HG03064 (cell line): ENCODE results near the gene CABLES2.
A peak's percentile ranks its signal among the peaks of the same experiment; 100 is the strongest.

Source experiments
- ATAC-seq: cut with Tn5 transposase; IDR thresholded peaks from one replicate; pipeline ENCODE4 v1.9.1; 2021; ENCODE audit warnings: low read depth; ENCODE audit not compliant: unreplicated experiment

The CABLES2 gene

DNA sequence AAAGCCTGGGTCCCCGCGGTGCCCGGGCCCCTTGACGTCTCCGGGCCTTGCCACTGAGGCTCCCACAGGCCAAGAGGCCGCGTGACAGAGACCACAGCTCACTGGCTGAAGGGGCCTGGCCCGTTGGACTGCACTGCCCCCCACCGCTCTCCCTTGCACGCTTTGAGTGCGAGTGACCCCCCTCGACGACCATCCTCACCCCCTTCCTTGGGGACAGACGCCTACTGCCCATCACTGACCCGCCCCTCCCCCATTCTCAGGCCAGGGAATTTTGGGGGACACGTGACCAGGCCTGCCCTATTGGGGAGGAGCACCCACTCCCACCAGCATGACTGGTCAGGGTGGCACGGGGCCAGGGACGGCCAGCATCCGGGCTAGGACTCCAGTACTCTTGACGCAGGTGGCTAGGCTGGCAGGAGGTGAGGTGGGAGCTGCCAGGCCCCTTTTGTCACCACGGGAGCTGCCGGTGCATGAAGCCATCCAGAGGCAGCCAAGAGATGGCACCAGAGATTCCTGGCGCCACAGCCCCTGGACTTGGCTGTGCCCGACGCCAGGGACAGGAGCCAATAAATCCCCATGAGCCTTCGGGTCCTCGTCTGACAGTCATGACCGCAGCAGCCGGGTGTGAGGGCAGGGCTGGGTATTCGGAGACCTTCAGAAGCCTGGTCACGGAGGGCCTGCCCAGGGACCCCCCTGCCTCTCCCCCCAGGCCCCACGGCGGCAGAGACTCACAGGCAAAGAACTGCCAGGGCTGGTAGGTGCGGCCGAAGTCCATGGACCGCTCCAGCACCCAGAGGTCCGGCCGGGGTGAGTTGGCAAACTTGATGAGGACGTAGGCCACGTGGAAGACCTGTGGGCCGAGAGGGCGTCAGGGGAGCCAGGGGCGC is 54.4 kb downstream of the CABLES2 start:
- ATAC-seq = no peak

DNA sequence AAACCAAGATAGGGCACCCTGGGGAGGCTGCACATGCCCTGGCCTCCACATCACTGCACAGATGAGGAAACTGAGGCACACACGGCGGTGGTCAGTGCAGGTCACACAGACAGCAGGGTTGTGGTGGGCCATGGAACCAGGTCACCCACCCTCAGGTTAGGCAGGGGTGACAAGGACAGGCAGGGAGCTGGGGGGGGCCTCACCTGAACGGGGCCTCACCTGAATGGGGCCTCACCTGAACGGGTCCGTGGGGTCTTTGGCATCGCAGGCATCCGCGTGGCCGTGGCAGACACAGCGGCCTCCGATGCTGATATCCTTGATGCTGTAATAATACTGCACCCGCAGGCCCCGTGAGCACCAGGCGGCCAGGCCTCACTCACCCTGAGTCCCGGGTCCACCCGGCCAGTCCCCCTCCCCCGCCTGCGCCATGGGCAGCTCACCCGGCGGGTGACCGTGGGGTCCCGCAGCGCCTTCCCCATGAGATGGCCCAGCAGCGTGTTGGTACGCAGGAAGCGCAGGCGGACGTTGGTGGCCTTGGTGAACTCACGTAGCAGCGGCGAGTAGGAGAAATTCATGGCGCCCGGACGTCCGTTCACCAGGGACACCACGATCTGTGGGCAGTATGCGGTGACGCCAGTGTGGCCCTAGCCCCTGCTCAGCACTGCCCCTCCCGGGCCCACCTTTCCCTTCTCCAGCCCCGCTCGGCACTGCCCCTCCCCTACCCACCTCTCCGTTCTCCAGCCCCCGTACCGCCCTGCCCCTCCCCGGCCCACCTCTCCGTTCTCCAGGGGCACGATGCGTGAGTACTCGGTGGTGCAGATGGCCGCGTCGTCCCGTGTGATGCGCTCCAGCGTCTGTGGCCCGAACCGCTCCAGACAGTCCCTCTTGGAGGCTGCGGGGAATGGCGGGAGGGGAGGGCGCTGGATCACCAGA is 55.4 kb downstream of the CABLES2 start:
- ATAC-seq = no peak

DNA sequence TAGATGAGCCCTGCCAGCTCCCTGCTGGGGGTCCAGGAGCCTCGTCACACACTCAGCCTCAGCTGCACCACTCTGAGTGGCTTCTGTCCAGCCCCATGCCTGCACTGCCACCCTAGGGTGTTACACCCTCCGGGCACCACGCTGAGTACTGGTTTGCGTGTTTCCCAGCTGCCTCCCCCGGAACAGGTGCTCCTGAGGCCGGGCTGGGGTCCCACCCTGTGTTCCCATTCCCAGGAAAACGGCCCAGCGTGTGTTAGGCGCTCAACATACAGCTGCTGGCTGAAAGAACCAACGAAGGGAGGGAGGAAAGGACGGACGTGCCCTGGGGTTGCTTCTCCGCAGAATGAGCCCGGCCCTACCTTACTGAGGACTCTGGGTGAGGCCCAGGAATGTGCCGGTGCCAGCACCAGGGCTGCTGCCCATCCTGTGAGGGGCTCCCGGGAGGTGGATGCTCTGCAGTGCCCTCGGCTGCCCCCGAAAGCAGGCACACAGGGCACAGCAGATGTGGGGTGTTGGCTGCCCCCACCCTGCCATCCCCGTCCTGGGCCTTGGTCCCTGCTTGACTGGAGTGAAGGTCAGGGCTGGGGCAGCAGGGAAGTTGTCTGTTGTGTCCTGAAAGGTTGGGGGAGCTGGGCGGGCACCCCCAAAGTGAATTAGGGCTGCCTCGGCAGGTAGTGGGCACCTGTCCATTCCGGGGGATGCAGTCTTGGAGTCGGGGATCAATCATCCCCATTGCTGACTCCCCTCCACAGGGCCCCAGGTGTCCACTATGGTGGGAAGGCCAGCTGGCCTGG is 56.3 kb downstream of the CABLES2 start:
- no peak for ATAC-seq

DNA sequence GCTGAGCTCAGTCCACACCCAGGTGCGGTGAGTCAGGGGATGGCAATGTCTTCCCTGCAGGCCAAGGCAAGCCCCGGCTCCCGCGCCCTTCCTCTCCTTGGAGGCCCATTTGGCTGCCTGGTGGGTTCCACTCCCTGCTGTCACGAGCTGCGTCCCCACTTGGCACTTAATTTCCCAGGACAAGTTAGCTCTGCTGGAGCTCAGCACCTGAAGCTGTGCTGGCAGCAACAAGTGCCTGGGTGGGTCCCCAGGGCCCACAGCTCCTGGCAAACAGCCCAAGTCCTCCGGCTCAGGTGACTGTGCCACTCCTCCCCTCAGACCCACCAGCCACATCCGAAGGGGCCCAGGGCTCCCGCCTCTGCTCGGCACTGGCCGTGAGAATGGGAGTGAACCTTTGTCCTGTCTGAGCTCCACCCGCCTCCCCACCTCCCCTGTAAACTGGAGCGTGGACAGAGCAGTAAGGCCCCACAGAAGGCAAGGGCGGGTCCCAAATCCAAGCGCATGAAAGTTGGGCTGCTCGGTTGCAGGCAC is 56.9 kb downstream of the CABLES2 start:
- ATAC-seq = no peak

DNA sequence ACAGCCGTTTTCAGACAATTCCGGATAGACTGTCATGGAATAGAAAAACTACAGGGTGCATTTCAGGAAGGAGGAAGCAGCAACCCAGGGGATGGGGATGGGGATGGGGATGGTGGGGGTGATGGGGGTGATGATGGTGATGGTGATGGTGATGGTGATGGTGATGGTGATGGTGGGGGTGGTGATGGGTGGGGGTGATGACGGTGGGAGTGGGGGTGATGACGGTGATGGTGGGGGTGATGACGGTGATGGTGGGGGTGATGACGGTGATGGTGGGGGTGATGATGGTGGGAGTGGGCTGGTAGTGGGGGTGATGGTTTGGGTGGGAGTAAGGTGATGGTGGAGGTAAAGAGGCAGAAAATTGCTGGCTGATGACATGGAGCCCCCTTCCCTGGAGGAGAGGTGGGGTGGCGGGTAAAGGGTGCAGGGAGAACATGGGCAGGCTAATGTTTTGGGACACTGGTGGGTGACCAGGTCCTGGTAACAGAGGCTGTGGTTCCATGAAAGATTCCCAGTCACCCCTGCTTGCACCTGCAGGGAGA is 57.5 kb downstream of the CABLES2 start:
- ATAC-seq = no peak

DNA sequence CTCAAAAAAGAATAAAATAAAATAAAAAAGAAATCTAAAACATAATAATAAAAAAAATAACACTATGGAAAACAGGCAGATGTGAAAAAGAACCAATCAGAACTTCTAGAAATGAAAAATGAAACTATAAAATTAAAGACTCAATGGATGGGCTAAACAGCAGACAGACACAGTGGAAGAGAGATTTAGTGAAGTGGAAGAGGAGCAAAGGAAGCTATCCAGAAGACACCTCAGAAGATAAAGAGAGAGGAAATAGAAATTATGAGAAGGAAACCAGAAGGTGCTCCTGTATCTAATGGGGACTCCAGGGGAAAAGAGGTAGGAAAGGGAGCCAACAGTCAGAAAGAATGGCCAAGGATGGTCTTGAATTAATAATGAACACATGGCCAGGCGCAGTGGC is 58.5 kb downstream of the CABLES2 start:
- ATAC-seq = no peak

DNA sequence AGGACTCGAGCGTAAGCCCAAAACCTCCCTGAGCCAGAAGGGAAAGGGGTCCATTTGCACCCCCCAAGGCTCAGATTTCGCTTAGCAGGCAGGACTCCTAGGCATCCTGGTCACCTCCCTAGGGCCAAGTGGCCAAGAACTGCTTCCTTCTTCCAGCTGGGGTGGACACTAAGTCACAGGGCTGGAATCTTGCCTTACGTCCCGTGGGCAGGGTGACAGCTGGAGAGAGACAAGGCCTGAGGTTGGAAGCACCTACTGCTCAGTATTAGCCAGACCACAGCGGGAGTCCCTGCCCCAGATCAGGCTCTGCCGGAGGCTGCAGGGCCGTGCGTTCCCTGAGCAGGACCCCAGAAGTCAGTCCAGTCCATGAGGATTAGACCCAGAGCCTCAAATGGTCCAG is 59.6 kb downstream of the CABLES2 start:
- ATAC-seq = no peak

DNA sequence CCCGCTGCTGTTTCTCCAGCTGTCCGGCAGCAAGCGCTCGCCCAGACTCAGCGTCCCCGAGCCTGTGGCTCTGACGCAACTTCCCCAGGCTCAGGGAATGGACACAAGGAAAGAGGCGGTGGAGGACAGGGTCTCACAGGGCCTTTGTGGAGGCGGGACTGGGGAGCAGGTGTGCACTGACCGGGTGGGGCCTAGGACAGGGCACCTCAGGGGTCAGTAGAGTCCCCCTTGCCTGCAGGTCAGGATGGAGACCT is 60.0 kb downstream of the CABLES2 start:
- no peak for ATAC-seq

DNA sequence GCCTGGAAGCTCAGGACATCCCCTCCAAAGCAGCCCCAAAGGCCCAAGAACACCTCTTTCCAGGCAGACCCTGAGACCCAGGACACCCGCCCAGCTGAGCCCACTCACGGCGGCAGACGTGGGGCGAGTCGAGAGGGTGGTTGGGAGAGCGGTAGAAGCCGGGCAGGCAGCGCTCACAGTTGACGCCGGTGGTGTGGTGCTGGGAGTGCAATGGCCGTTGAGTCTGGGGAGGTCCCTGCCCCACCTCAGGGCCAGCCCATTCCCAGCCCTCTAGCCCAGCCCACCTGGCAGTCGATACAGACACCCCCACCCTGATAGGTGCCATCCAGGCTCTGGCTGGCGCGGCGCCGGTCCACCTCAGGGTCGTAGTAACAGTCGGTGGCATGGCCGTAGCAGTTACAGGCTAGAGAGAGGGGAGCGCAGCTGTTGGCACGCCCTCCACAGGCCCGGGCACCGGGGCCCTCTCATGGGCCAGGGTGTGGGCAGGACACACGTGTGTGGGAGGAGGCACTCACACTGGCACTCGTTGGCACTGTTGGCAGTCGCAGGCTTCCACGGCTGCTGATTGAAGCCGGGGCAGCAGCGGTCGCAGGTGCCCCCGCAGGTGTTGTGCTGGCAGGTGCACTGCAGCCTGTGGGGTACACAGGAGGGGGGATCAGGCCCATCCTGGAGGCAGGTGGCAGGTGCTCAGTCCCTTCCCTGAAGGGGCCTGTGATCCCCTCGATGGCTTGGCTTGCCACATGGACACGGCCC is 60.5 kb downstream of the CABLES2 start:
- ATAC-seq = no peak

DNA sequence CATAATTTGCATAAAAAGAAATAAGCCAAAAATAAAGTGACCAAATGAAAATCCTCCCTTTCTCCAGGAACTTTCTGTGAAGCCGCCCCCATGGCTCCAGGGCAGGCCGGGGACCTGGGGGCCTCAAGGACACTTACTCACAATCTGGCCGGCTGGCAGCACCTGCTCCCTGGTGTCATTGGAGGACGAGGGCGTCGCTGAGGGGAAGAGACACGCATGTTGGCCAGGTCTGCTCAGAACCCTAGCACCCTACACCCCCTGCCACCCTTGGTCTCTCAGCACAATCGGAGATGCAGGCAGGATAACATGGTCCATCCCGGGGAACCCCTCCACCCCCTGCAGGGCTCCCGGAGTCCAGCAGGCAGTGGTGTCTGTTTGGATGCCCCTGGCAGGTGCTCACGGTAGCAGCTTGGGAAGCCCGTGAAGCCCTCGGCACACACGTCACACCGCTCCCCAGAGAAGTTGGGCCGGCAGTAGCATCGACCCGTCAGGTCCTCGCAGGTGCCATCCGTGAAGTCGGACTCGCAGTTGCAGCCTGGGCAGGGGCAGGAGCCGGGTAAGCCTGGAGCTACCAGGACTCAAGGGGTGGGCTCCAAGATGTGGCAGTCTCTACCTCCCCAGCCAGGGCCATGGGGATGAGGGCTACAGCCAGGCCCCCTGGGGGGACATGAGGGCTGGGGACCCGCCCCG is 61.3 kb downstream of the CABLES2 start:
- no peak for ATAC-seq

DNA sequence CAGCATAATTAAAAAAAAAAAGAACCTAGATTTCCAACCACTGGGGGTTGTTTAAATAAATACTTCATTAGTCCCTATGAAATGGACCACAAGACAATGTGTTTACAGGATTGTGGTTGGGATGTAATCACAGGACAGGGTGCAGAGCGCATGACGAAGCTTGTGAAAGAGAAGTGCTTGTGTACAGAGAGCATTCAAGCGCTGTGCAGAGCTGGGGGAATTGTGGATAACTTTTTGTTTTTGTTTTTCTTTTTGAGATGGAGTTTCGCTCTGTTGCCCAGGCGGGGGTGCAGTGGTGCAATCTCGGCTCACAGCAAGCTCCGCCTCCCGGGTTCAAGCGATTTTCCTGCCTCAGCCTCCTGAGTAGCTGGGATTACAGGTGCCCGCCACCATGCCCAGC is 62.3 kb downstream of the CABLES2 start:
- no peak for ATAC-seq

DNA sequence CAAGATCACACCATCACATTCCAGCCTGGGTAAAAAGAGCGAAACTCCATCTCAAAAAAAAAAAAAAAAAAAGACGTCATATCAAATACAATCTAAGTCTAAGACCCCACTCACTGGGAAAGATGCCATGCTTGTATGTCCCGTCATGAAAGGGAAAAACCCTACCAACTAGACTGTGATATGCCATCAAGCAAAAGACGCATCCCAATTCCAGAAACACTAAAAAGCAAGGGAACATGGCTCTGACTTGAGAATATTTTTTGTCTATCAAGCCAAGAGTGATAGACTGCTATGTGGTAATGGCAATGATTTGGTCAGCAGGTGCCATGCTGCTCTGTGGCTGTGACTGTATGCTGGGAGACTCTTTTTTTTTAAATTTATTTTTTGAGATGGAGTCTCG is 63.0 kb downstream of the CABLES2 start:
- no peak for ATAC-seq

DNA sequence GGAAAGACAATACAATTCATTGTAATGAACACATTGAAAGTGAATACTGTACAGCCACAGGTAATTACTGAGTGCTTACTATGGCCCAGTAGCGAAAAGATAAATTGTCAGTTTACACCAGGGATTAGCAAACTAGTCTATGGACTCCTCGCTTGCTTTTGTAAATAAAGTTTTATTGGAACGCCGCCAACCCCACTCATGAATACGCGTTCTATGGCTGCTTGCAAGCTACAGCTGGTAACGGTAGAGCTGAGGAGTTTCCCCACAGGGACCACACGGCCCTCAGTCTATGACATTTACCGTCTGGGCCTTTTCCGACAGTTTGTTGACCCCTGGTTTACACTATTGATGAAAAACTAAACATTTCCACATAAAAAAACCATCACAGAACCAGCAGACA is 64.2 kb downstream of the CABLES2 start:
- ATAC-seq = no peak

DNA sequence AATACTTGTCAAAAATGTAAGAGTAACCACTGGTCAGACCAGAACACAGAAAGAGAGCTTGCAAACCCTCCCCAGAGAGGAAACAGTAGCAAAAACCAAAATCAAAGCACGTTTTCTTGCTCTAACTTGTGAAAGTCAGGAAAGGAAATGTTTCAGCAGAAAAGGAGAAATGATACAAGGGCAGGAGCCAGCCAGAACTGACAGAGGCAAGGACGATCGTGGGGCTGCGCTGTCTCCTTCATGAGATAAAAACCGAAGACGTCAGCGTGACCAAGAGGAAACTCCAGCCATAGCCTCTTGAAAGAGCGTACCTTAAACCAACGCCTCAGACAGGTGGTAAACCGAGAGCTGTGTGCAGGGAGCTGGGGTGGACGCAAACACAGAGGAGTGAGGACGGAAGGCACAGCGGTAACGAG is 67.4 kb downstream of the CABLES2 start:
- ATAC-seq = peak; percentile 66
